Endothelial cell of umbilical vein (primary cell): ENCODE data around the gene CERK. TPM values are rescaled to one million over a fixed set of nuclear protein-coding genes. Genes with fewer than 3 reads are reported as not detected.

ENCODE experiments used
- BruUV-seq: library from RNA; stranded (reverse); fragments of 400-500 nt; replicated peaks from 2 replicates; lab custom pipeline; 2021; lab: Mats Ljungman, UMichigan
- CTCF ChIA-PET: fragments of 300-600, 350-600 bp; sonication (Branson Sonifier 250); formaldehyde crosslinking; loops from one replicate; lab custom pipeline; 2021; ENCODE audit warnings: antibody characterized with exemption, inconsistent platforms; lab: Charles Lee
- POLR2A ChIA-PET: fragments of 300-600, 350-600 bp; sonication (Branson Sonifier 250); formaldehyde crosslinking; loops from one replicate; lab custom pipeline; 2021; ENCODE audit warnings: antibody characterized with exemption, inconsistent platforms; lab: Charles Lee
- DNase-seq: peaks from one replicate; pipeline ENCODE4 v3.0.0-alpha.2; 2011; ENCODE audit warnings: low read depth, low spot score
- FAIRE-seq: peaks from 2 replicates; lab custom pipeline; 2011; peaks lifted over from hg19 to GRCh38; lab: Jason Lieb, UNC
- H2AFZ ChIP-seq: 2 replicates; pipeline ENCODE4 v1.6.0; 2012; ENCODE audit warnings: low read depth, low read length, control low read depth, inconsistent platforms
- H3K27ac ChIP-seq: 2 replicates; pipeline ENCODE4 v1.5.1; 2011; ENCODE audit warnings: low read depth, mild to moderate bottlenecking, control low read depth, low read length, moderate library complexity; ENCODE audit not compliant: insufficient read depth
- H3K27me3 ChIP-seq, 2 experiments: 2 replicates each; pipeline versions ENCODE4 v1.6.0 to v1.6.1; 2011; ENCODE audit warnings: low read length in 2 of 2, mixed read lengths in 1 of 2; ENCODE audit not compliant: control insufficient read depth in 2 of 2, insufficient read depth in 2 of 2
- H3K36me3 ChIP-seq, 2 experiments: 2 replicates in 1 of 2; 3 replicates in 1 of 2; pipeline ENCODE4 v1.5.1; 2011; ENCODE audit warnings: low read length in 2 of 2, mild to moderate bottlenecking in 1 of 2, moderate library complexity in 1 of 2; ENCODE audit not compliant: control insufficient read depth in 2 of 2, insufficient read depth in 2 of 2; ENCODE audit errors: extremely low read depth in 1 of 2
- H3K4me1 ChIP-seq: 3 replicates; pipeline ENCODE4 v1.5.1; 2011; ENCODE audit warnings: mild to moderate bottlenecking, low read length; ENCODE audit not compliant: control insufficient read depth, insufficient read depth; ENCODE audit errors: extremely low read depth
- H3K4me2 ChIP-seq: 2 replicates; pipeline ENCODE4 v1.6.1; 2011; ENCODE audit warnings: low read length, control low read depth, mixed read lengths; ENCODE audit not compliant: insufficient read depth
- H3K4me3 ChIP-seq, 3 experiments: fragments of 200-600 bp in 1 of 3; sonication (generic), shearing (Covaris generic) in 1 of 3; replicated peaks in 1 of 3; 2 replicates each; pipeline ENCODE4 v1.5.1; 2011 to 2016; ENCODE audit warnings: control low read depth in 3 of 3, low read length in 3 of 3, mild to moderate bottlenecking in 2 of 3, inconsistent platforms in 1 of 3, low read depth in 1 of 3, moderate library complexity in 1 of 3; ENCODE audit not compliant: insufficient read depth in 1 of 3
- H3K79me2 ChIP-seq: 2 replicates; pipeline ENCODE4 v1.6.0; 2012; ENCODE audit warnings: low read length, inconsistent platforms; ENCODE audit not compliant: control insufficient read depth, insufficient read depth
- H3K9ac ChIP-seq: replicated peaks from 2 replicates; pipeline ENCODE3; 2011; ENCODE audit warnings: low read length, control low read depth; ENCODE audit not compliant: insufficient read depth; ENCODE audit errors: extremely low read depth
- H3K9me1 ChIP-seq: replicated peaks from 3 replicates; pipeline ENCODE4 v1.6.0; 2011; ENCODE audit warnings: mild to moderate bottlenecking, low read length; ENCODE audit not compliant: control insufficient read depth, insufficient read depth; ENCODE audit errors: extremely low read depth
- H3K9me3 ChIP-seq: replicated peaks from 2 replicates; pipeline ENCODE4 v1.5.1; 2012; ENCODE audit warnings: low read length, inconsistent platforms; ENCODE audit not compliant: control insufficient read depth, insufficient read depth
- H4K20me1 ChIP-seq: replicated peaks from 2 replicates; pipeline ENCODE3; 2011; ENCODE audit warnings: mild to moderate bottlenecking, low read length; ENCODE audit not compliant: control insufficient read depth, insufficient read depth; ENCODE audit errors: extremely low read depth
- CTCF ChIP-seq, 2 donors: IDR thresholded peaks; 1 replicate in 1 of 2; 2 replicates in 1 of 2; pipeline ENCODE4 v1.5.1; 2011; ENCODE audit warnings: low read length in 2 of 2, mild to moderate bottlenecking in 2 of 2, moderate library complexity in 2 of 2, control low read depth in 1 of 2, inconsistent platforms in 1 of 2, low read depth in 1 of 2; ENCODE audit not compliant: insufficient read depth in 1 of 2; ENCODE audit errors: extremely low read depth in 1 of 2
- EZH2 ChIP-seq: IDR thresholded peaks from 2 replicates; pipeline ENCODE4 v1.6.1; 2012; ENCODE audit warnings: borderline replicate concordance, low read depth, mild to moderate bottlenecking, moderate library complexity, low read length, inconsistent platforms; ENCODE audit not compliant: severe bottlenecking
- FOS ChIP-seq: IDR thresholded peaks from 2 replicates; pipeline ENCODE4 v1.6.1; 2011; ENCODE audit warnings: mild to moderate bottlenecking, low read length, moderate library complexity, borderline replicate concordance; ENCODE audit not compliant: insufficient read depth
- GATA2 ChIP-seq: IDR thresholded peaks from 2 replicates; pipeline ENCODE4 v1.7.0; 2011; ENCODE audit warnings: low read depth, mild to moderate bottlenecking, moderate library complexity, mixed read lengths, low read length; ENCODE audit not compliant: insufficient read length, insufficient read depth
- JUN ChIP-seq: IDR thresholded peaks from 2 replicates; pipeline ENCODE4 v1.6.1; 2011; ENCODE audit warnings: borderline replicate concordance, low read depth; ENCODE audit not compliant: insufficient read length, insufficient read depth
- MAX ChIP-seq: IDR thresholded peaks from 2 replicates; pipeline ENCODE4 v1.6.1; 2011; ENCODE audit not compliant: insufficient read depth, insufficient read length
- MYC ChIP-seq: IDR thresholded peaks from one replicate; pipeline ENCODE4 v1.6.1; 2011; ENCODE audit warnings: mild to moderate bottlenecking, low read depth, low read length
- POLR2A ChIP-seq: IDR thresholded peaks from 2 replicates; pipeline ENCODE4 v1.6.1; 2012; ENCODE audit warnings: low read depth, mild to moderate bottlenecking, control low read depth, low read length
- POLR2AphosphoS5 ChIP-seq: IDR thresholded peaks from 2 replicates; pipeline ENCODE4 v1.6.1; 2012; ENCODE audit warnings: low read depth, mild to moderate bottlenecking, control low read depth, low read length, moderate library complexity; ENCODE audit not compliant: insufficient read depth
- dilution Hi-C: fragments of 300-500 bp; cut with MboI; formaldehyde crosslinking; loops from one replicate; pipeline ENCODE4 v1.15.0; 2019; ENCODE audit warnings: low sequenced_read_pairs; ENCODE audit not compliant: extremely low pct_ligation_motif_present
- intact Hi-C: fragments of 100-400 bp; cut with micrococcal nuclease; formaldehyde crosslinking; loops from one replicate; pipeline ENCODE4 v1.10.0; 2022
- polyA plus RNA-seq, 4 experiments: library from polyadenylated mRNA; depleted of rRNA in 3 of 4; stranded (reverse) in 3 of 4; unstranded in 1 of 4; fragments of >200 nt; gene quantifications; 2 replicates each; pipeline versions ENCODE4 v1.2.1 to v1.2.3, GENCODE V29; 2011 to 2012; ENCODE audit warnings: missing spikeins in 1 of 4
- total RNA-seq: library from RNA; stranded (reverse); gene quantifications from 2 replicates; pipeline ENCODE4 v1.2.3, GENCODE V29; 2021

CERK gene
- total and polyA plus RNA-seq, 2 donors (not counting 3 experiments of a cell fraction or from before 2014, with no cell fraction given), result 61.1 to 88.0 TPM

DNA sequence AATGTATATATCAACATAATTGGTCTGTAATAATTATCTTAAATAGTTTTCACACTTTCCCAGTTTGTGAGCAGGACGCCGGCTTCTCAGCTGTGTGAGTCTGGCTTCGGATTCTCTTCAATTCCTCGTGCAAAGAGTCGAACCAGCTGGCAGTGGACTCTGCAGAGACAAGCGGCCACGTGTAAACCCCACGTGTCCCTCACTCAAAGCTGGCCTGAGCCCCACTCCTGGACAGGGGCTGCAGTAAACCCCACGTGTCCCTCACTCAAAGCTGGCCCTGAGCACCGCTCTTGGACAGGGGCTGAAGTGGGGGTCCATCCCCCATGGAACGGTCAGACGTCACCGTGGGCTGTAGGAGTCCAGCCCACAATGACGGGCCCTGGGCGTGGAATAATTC, 51.0 kb downstream of the CERK start:
- Histone ChIP-seq H3K4me1 (peaks cover 15% of the 10 kb centered on the region), H3K36me3 (peaks cover 11 to 35% of the 10 kb centered on the region in 2 experiments), H3K79me2 (no peaks in the 10 kb centered on the region), H4K20me1 (no peaks in the 10 kb centered on the region), H3K4me3 (no peak overlapping the region), H3K9ac (no peak overlapping the region), H3K4me2 (no peak overlapping the region), H3K27me3 (no peaks in the 10 kb centered on the region), H3K9me1 (no peaks in the 10 kb centered on the region), H3K27ac (no peak overlapping the region), H3K9me3 (no peaks in the 10 kb centered on the region), H2AFZ (no peak overlapping the region)
- POLR2A ChIA-PET, result no interaction called here
- intact Hi-C loops (loop anchor here (2.0 kb wide), 1 partner anchor 124 kb away; no protein-coding TSS in a partner anchor), dilution Hi-C loops (no loop called here)
- no TSS peak for BruUV-seq
- FAIRE-seq (no peak), DNase-seq (no peak)
- CTCF ChIA-PET, result interaction anchor here (1.4 kb wide), 1 partner anchor 124 kb away, joined by 3 read pairs; no protein-coding TSS in a partner anchor
- TF ChIP-seq MYC (no peak), POLR2AphosphoS5 (no peak), FOS (no peak), MAX (no peak), JUN (no peak), GATA2 (no peak), CTCF (IDR thresholded peaks at IDR 0.05; ENCODE audit: extremely low read depth in 1 of 2, insufficient read depth in 1 of 2, low read depth in 1 of 2, low read length in 2 of 2) (no peak), POLR2A (no peak), EZH2 (no peak)
